Choroid plexus epithelial cell (primary cell): ENCODE data around the gene SSBP2.

Source experiments
- DNase-seq: peaks from one replicate; pipeline ENCODE4 v3.0.0-alpha.2; 2010; ENCODE audit warnings: low read depth
- H3K4me3 ChIP-seq: 2 replicates; pipeline ENCODE4 v1.5.1; 2011; ENCODE audit warnings: low read depth, mild to moderate bottlenecking, control low read depth, low read length, moderate library complexity
- TF ChIP-seq, protein P1 (sequence below): conservative IDR thresholded peaks from 2 replicates; pipeline ENCODE4 v1.5.1; 2011; ENCODE audit warnings: low read depth, mild to moderate bottlenecking, control low read depth, inconsistent platforms, low read length, moderate library complexity

The SSBP2 gene

DNA sequence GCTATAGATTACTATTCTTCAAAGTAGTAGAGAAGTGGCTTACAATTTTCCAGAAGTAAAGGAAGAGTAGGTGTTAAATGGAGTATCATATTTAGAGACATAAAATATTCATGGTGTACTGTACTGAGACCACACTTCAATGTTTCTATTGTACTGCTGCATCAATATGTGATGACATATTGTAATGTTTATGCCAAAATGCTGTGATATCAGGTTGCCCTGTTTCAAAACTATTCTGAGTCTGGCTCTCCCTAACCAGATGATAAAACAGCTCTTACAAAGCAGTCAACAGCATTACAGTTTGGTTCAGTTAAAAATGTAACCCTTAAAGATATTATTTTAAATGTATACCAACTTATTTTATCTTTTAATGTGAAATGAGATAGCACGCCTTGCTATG, 326.2 kb downstream of the SSBP2 start:
- DNase-seq: peak; percentile 76
- no peak overlapping the region for H3K4me3 ChIP-seq
- TF ChIP-seq, protein P1, sequence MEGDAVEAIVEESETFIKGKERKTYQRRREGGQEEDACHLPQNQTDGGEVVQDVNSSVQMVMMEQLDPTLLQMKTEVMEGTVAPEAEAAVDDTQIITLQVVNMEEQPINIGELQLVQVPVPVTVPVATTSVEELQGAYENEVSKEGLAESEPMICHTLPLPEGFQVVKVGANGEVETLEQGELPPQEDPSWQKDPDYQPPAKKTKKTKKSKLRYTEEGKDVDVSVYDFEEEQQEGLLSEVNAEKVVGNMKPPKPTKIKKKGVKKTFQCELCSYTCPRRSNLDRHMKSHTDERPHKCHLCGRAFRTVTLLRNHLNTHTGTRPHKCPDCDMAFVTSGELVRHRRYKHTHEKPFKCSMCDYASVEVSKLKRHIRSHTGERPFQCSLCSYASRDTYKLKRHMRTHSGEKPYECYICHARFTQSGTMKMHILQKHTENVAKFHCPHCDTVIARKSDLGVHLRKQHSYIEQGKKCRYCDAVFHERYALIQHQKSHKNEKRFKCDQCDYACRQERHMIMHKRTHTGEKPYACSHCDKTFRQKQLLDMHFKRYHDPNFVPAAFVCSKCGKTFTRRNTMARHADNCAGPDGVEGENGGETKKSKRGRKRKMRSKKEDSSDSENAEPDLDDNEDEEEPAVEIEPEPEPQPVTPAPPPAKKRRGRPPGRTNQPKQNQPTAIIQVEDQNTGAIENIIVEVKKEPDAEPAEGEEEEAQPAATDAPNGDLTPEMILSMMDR: no peak

DNA sequence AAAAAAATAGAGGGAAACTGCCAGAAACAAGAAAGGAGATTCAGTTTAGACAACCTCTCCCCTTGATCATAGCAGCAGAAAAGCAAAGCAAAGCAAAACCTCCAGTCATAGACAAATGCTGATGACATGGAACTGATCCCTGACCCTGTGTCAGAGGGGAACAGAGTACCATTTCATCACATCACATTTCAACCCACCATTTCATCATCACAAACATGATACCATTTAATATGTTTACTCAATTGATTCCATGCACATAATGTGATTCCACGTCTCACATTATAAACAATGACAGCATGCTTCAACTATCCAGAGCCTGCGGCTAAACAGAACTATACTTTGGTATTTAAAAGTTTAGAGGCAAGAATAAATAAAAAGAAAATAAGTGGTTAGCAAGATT, 328.2 kb downstream of the SSBP2 start:
- peak; percentile 95 for DNase-seq
- no peak overlapping the region for H3K4me3 ChIP-seq
- TF ChIP-seq, protein P1: no peak

DNA sequence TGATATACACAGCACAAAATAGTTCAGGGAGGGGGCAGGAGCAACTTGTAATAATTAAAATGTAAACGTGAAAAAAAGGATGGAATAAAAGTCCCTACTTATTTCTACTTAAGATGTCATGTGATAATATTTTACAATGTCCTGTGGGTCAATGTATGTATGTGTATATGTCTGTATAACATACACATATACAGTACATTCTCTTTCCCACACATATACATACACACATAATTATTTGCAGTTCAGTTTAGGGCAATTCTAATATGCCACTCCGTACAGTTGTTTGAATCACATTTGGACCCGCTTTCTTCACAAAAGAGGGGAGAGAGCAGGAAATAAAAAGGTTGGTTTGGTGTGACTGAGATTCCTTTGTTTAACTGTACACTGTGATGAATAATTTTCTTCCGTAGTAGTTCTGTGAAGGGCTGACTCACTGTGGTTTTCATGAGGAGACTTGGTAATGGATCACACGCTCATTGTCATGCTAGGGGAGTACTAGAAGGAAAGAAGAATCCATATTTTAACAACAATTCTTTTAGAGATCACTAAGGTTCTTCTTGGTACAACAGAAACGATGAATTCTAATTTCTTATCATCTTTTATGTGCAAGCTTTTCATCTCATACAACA, 330.7 kb downstream of the SSBP2 start:
- no peak overlapping the region for H3K4me3 ChIP-seq
- DNase-seq: peak; percentile 95

DNA sequence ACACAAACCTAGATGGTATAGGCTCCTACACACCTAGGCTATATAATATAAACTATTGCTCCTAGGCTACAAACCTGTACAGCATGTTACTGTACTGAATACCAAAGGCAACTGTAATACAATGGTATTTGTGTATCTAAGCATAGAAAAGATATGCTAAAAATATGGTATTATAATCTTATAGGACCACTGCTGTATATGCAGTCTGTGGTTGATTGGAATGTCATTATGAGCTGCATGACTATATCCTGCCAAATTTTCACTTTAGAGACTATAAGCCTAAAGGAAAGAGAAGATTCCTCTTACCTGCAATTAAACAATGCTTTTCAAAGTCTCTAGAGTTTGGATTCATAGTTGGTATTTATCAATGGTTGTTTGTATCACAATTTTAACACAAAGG, 332.3 kb downstream of the SSBP2 start:
- TF ChIP-seq, protein P1: no peak
- peak; percentile 18 for DNase-seq

More for the DNA sequence above, 330.7 kb downstream of the SSBP2 start:
- TF ChIP-seq, protein P1: no peak

DNA sequence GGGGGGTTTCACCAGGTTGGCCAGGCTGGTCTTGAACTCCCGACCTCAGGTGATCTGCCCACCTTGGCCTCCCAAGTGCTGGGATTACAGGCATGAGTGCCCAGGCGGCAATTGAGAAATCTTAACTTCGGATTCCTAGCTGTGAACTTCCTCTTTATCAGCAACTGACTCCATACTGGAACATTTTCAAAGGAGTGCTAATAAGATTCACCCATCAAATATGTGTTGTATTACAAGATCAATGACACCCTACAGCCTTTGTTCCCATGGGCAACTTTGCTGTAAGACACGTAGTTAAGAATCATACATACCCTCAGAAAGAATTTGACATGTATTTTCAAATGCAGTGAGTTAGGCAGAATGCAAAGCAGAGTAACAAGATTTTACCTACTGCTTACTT, 333.8 kb downstream of the SSBP2 start:
- DNase-seq: peak; percentile 52
- TF ChIP-seq, protein P1: no peak
- no peak overlapping the region for H3K4me3 ChIP-seq

More for the DNA sequence above, 332.3 kb downstream of the SSBP2 start:
- H3K4me3 ChIP-seq: no peak overlapping the region

DNA sequence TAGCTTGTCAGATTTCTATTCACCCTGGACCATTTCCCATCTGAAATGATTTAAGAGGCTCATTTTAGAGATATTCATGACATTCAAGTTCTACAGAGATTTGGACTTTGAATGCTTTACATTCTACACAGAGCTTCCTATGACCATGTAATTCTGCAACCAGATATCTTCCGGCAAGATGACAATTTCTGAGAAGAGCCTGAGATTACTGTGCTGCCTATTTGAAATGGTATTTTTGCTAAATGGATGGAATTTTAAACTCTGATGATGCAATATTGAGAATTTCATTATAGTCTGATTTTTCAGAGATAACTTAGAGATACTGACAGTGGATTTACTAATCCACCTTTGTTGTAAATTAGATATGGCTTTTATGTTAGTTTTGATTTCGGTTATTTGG, 341.0 kb downstream of the SSBP2 start:
- H3K4me3 ChIP-seq: no peak overlapping the region
- DNase-seq: peak; percentile 43
- TF ChIP-seq, protein P1: no peak

DNA sequence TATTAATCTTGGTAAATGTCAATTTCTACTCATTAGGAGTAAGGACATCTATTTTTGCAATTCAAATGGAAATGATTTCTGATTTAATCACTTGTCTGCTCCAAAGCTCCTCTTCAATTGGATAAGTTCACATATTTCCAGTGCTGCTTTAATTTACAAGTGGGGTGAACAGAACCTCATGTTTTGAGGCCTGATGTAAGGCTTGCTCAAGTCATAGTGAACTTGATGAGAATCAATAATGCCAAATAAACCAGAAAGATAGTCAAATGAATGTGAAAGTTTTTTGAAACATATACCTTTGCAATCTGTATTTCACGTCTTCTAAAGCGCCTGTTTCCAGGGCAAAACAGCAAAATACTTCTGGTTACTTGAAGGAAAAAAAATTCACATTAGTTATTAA, 341.5 kb downstream of the SSBP2 start:
- no peak for DNase-seq
- TF ChIP-seq, protein P1: no peak

More for the DNA sequence above, 341.5 kb downstream of the SSBP2 start:
- no peak overlapping the region for H3K4me3 ChIP-seq
